HG03439 (cell line): Measurements from ENCODE around the gene IL17REL.
"Not testable (repeated sequence)": the region's sequence is repeated elsewhere in the genome, so short reads cannot be mapped to it uniquely, and the experiment has no call there.

Experiments used
- ATAC-seq: cut with Tn5 transposase; IDR thresholded peaks from one replicate; pipeline ENCODE4 v1.9.1; 2021; ENCODE audit warnings: mild to moderate bottlenecking, moderate library complexity; ENCODE audit not compliant: unreplicated experiment

Gene IL17REL

DNA sequence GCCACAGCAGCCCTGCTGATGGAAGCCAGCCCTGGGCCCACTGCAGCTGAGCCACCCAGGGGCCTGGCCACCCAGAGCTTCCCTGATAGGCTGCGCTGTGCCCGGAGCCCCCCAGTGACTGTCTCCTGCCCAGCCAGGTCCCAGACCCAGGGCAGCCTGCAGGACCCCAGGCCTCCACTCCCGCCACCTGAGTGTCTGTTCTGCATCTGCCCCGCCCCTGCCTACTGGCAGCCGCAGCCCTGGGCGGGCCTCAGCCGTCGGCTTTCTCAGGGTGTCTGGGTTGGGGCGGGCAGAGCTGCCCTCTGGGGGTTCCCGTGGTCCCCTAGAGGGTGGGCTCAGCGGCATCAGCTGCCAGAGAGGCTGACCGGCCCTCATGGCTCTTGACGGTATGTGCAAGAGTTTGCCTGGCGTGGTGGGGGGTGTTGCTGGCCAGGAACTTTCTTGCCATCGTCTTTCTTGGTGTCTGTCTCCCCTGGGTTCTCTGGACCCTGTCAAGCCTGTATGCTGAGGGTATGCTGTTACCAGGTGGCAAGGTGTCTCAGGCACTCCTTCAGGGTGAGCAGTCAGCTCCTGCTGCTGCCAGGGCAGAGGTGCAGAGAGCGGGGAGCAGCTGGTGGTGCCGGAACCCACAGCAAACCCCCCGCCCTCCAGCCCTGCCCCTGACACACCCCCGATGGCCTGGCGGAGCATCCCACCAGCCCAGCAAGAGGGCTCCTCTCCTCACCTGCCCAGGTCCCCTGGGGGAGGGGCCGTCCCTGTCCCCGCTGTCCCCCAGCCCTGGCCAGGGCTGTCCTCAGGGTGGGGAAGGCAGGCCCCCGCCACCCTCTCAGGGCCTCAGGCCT lies 64.2 kb downstream of the IL17REL start:
- ATAC-seq = no peak

GRCh38 chr22:49947296-49947622 lies 65.3 kb downstream of the IL17REL start:
- no peak for ATAC-seq

- no peak for ATAC-seq
Measured at GRCh38 chr22:49946612-49947295, 65.8 kb downstream of the IL17REL start.

DNA sequence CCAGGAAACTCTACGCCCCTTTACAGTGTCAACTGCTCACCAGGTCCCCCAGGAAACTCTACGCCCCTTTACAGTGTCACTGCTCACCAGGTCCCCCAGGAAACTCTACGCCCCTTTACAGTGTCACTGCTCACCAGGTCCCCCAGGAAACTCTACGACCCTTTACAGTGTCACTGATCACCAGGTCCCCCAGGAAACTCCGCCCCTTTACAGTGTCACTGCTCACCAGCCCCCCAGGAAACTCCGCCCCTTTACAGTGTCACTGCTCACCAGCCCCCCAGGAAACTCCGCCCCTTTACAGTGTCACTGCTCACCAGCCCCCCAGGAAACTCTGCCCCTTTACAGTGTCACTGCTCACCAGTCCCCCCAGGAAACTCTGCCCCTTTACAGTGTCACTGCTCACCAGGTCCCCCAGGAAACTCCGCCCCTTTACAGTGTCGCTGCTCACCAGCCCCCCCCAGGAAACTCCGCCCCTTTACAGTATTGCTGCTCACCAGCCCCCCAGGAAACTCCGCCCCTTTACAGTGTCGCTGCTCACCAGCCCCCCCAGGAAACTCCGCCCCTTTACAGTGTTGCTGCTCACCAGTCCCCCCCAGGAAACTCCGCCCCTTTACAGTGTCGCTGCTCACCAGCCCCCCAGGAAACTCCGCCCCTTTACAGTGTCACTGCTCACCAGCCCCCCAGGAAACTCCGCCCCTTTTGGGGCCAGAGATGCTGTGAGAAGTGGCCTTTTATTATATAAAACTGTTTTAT lies 67.3 kb downstream of the IL17REL start:
- ATAC-seq = not testable (repeated sequence)
